HG03378 (cell line): Measurements from ENCODE around the gene AIM2.
"Not testable (repeated sequence)": the region's sequence is repeated elsewhere in the genome, so short reads cannot be mapped to it uniquely, and the experiment has no call there.

Source experiments
- ATAC-seq: cut with Tn5 transposase; IDR thresholded peaks from one replicate; pipeline ENCODE4 v1.9.1; 2021; ENCODE audit warnings: mild to moderate bottlenecking, moderate library complexity; ENCODE audit not compliant: unreplicated experiment

AIM2 gene, protein sequence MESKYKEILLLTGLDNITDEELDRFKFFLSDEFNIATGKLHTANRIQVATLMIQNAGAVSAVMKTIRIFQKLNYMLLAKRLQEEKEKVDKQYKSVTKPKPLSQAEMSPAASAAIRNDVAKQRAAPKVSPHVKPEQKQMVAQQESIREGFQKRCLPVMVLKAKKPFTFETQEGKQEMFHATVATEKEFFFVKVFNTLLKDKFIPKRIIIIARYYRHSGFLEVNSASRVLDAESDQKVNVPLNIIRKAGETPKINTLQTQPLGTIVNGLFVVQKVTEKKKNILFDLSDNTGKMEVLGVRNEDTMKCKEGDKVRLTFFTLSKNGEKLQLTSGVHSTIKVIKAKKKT

DNA sequence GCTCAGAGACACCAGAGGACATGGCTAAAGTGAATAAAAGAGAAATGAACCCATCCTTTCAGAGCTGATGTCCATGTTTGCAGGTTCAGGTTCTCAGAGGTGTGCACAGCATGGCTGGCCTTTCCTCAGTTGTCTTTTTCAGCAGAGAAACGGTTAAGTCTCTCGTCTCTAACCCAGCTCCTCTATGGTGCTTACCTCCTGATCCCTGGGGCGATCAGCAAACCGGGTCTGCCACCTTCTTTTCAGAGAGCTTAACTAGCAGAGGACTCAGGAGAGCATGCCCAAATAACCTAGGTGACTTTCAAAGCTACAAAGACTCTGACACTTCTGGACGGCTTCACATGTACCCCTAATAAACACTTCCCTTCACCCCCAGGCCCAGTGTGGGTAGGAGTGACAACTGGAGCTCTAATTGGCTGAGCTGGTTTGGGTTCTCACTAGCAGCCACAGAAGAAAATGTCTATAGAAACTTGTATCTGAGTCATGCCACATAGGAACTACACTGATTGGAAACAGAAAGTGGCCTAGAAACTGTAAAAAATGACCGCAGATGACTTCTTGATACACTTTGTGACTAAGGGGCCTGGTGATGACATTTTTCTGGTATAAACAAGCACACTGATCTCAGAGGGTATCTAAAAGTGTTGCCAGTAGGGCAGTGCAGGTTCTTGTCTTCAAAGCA lies at the start of gene AIM2:
AIM2 (minus strand) TSS at position 329 of the 682 bp plus-strand sequence. CDS start 3,267 bp downstream, outside the sequence.
- peak; percentile 82 for ATAC-seq

DNA sequence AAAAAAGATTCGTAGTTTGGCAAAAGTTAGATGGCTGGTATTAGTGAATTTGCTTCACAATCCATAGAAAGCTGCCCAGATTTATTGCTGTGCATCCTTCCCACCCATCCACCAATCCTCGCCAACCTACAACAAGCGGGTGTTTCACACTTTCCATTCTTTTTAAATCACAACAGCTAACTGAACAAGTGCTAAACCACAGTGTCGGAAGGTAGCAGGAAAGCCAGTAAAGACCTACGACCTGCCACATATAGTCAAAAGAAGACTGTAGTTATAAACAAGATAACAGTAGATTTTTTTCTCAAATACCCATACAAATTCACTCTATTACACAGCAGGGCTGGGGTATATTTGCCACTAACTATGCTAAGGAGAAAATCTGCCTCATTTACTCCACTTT lies 47.0 kb upstream of the AIM2 start:
- ATAC-seq, result no peak

DNA sequence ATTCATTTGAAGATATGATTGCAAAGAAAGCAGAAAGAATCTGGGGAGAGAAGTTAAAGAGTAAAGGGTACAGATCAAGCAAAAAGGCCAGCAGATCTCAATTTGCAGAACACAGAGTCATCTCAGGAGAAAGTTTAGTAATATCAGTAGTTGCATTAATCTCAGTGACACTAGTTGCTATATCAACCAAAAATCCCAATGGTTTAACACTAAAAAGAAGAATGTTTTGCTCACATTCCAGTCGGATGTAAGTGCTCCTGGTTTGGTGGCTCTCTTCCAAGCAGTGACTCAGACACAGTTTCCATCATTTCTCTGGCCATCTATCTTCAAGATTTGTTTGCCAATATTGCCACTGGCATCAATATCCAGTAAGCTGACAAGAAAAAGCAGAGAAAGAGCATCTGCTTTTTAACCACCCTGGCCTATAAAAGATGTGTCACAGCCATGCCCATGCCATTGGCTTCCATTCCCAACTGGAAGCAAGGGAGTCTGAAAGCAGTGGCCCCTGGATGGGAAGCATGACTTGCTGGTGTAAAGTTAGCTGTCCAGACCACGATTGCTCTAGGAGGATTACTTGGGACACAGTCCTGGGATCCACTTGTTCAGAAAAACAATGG lies 45.5 kb upstream of the AIM2 start:
- ATAC-seq, result peak; percentile 93

DNA sequence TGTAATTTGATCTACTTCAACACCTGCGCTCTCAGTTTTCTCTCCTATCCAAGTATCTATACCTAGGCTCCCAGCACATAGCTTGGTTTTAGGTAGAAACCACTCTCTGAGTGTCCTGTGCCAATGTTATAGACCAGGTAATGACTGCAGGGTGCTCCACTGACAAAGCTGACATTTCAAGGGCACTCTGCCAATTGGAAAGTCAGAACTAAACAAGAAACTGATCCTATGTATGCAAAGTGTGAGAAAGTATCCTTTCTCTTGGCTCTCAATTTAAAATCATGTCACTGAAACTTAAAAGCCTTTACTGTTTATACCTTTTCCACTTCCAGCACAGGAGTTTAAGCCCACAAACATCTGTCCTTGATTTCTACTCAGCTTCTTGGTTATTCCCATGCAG lies 45.0 kb upstream of the AIM2 start:
- peak; percentile 48 for ATAC-seq

DNA sequence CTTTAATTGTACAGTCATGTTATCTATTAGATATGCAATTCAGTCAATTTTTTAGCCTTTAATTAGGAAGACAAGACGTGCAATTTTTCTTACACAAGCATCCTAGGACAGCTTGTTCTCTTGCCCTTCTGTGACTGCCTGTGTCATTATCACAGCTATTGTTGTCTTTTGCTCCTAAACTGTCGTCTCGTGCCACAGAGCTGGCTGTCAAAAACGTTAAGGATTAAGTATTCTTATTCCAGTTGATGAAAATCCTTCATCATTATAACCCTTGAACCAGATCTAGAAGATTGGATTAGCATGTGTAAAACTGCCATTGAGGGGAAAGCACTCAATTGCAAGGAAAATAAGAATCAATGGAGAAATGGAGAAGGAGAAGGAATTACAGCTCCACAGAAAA lies 43.8 kb upstream of the AIM2 start:
- no peak for ATAC-seq

DNA sequence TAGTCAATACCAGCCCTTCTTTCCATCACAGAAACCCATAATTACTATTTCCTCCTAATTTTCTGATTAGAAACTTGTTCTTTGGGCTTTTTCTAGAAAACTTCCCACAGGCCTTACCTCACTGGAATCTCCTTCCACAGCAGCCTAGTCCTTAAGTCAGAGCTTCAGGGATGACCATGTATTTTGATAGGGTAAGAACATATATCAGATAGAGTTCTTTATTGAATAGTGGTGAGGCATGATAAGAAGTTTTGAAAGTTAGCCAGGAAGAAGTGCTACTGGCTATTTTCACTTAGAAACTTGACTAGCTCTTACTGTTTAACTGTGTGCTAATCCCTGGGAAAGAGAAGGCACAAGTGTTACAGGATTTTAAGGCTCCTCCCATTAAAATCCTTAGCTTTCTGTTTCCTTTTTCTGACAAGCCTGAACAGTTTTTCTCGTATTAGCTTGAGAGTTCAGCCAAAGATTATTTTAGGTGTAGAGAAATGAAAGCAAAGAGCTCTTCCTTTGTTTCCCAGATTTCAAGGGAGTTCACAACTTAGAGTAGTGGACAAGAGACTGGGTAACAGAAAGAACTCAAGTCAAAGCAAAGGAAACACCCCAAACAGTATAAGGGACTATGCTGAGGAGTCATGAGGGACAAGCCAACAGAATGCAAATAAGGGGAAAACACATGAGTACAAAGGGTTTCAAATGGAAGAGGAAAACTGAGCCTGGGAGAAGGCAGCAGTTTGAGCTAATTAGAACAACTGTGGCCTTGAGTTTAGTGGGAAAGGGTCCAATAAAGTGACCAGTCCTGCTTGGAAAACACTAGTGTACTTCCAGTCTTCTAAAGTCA lies 37.2 kb upstream of the AIM2 start:
- ATAC-seq, result no peak

DNA sequence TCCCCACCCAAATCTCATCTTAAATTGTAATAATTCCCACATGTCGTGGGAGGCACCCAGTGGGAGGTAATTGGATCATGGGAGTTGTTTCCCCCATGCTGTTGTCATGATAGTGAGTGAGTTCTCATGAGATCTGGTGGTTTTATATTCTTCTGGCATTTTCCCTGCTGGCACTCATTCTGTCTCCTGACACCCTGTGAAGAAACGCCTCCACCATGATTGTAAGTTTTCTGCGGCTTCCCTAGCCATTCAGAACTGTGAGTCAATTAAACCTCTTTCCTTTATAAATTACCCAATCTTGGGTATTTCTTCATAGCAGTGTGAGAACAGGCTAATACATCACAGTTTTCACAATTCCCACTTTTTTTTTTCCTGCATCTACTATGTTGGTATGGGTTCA lies 26.5 kb upstream of the AIM2 start:
- not testable (repeated sequence) for ATAC-seq

DNA sequence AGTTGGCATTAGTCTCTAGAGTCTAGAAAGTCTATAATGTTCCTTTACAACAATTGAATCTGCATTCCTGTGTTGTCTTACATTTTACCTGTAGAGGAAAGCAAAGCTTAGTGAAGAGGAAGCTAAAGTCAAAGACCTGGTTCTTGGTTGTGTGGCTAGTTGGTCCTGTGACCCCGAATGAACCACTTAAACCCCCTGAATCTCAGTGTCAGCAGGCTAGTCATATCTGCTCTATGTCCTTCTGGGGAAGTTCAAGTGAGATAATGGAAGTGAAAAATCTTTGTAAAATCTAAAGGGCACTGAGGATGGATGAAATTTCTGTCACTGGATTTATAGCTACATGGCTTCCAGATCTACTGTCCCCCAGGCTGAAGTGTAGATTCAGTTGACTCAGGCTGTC lies 24.0 kb upstream of the AIM2 start:
- ATAC-seq, result no peak

DNA sequence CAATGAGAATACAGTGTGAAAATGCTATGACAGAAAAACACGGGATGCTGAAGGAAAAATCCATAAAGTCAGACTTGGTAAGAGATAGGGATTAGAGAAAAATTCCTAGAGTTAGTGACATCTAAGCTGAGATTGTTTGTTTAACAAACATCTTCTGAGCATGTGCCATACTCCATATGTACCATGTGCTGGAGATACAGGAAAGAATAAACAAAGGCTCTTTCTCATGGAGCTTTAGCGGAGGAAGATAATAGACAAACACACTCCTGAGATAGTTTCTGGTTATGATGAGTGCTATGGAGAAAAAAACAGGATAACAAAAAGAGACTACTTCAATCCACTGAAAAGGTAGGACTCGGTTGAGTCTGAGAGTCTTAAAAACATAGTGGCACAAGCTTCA lies 22.0 kb upstream of the AIM2 start:
- ATAC-seq, result no peak

DNA sequence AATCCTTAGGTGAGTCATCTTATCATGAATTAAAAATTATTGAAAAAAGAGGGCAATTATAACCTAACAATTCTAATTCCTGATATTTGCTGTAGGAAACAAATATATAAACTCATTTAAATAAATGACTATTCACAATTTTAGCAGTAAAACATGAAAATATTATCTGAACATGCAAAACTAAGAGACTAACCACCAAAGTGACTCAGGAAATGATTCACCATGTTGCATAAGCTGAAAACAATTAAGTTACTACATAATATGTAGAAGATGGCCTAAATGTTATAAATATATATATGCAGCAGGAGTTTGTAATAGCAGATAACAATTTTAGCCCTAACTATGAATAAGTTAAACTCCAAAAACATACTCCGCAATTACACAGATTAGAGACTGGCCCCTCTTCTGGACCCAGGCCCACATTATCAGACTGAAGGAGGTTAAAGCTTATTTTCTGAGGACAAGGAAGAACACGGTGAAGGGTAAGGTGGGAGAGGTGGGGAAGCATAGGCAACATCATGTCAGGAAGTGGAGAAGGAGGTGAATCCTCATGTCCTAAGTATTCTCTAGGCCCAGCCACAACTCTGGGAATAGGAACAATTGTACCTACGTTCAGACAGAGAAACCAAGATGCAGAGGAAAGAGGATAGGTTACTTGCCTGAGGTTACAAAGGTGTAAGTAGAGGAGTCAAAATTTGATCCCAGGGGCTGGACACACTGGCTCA lies 15.6 kb upstream of the AIM2 start:
- ATAC-seq, result no peak

DNA sequence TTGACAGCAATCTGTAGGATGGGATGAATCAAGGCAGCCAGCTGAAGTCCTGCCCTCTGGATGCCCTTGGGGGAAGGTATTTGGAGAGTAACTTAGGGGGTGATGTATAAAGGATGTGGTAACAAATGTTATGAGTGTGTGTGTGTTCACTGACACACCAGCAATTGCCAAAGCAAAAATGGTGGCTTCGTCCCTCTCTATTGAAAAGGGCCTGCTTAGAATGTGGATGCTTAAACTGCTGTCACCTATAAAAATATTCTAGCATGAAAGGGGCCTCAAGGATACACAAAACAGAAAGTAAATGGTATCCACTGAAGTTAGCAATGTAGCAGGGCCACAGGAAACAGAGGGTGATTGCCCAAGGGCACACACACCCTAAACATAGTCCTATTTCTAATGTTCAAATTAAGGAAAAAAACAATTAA lies 15.1 kb upstream of the AIM2 start:
- ATAC-seq, result no peak

DNA sequence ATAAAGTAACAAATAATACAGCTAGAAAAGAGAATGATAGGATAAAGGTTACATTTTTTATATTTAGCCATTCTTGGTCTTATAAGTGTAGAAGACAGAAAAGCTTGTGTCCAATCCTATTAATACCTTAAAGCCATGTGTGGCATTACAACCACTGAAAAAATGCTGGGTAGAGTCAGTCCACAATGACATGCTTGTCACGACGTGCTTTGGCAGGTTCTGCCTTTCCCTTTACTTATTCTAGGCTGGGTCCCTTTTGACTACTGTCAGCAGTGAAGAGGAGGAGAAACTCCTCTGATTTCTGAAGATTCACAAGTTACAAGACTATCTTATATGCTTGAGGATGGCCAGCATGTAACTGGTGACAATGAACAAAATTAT lies 14.6 kb upstream of the AIM2 start:
- no peak for ATAC-seq

DNA sequence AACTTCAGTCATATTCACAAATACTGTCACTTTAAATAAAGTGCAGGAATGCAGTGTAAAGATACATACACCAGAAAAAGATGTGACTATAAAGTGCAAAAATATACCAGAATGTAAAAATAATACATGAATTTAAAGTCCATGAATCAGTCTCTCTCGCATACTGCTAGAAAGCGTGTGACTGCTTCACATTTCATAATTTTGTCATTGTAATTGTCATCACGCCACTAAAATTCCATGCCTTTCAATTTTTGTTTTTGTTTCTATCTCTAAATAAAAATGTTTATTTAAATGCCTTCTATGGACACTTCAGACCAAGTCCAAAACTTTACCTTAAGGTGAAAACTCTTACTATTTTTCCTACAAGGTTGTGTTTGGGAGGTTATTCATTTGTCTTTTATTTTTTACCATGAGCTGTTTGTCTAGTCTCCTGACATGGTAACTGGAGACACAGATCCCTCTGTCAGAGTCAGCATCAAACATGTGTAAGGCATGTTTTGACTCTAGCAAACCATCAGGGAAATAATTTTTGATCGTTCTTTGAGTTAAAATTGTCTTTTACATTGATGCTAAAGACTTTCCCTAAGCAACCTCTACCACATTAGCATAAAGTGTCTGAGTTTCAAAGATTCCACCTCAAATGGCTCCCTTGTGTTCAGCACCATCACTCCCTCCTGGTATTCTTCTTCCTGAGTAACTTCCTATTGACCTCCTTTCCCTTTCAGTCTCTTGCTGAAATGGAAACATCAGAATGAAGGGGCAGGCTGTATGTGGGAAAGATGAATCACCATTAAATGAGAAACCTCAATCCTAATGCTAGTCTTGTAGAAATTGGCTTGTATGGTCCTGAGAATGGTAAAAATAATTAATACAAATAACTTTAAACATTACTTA lies 14.0 kb upstream of the AIM2 start:
- no peak for ATAC-seq

DNA sequence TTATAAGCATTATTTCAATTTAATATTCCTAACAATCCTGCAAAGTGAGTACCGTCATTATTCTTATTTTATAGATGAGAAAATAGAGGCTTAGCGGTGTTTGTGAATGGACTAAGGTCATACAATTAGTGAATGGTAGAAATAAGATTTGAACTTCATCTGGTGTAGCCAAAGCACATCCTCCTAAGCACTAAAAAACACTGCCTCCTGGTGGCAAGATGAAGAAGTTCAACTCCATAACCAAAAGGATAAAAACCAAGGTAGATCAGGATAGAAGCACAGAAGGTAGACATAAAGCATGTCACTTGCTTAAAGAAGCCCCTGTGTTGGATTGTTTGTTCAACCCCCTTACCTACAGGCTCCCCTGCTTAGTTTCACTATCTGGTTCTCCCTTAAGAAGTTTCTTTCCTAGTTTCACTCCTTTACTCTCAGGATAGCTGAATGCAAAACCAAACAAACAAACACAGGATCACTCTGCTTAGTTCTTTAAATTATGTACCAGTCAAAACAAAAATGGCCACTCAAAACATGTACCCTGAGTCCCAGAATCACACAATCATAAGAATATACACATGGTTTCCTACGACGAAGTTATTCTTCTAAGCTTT lies 12.7 kb upstream of the AIM2 start:
- no peak for ATAC-seq

DNA sequence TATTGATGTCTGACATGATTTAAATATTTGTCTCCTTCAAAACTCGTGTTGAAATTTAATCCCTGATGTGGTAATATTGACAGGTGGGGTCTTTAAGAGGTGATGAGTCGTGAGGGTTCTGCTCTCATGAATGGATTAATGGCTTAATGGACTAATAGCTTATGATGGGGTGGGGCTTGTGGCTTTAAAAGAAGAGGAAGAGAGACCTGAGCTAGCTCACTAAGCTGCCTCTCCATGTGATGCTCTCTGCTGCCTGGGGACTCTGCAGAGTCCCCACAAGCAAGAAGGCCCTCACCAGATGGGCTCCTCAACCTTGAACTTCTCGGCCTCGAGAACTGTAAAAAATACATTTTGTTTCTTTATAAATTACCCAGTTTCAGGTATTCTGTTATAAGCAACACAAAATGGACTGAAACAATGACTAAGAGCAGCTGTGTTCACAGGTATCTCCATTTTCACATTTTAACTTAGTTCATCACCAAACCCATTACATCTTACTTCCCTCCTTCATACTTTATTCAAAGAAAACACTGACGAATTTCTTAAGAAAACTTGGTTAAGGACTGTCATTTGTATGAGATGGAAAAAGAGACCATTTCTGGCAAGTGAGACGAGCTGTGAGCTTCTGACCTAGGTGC lies 12.1 kb upstream of the AIM2 start:
- ATAC-seq, result no peak

DNA sequence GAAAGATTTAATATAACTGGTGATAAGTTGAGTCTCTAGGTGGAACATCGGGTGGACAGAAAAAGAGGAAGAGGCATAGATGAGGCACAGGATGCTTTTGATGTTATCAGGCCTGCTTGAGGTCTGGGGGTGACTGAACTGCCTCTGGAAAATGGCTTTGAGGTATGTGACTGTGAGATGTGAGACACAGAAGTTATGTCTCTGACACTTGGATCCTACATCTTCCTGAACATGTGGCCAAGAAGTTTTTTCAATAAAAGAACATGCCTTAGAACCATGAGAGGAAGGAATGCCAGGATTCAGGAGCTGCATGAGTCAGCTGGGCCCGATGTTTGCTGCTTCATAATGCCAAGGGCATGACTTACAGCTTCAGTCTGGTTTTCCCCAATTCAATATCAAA lies 11.5 kb upstream of the AIM2 start:
- ATAC-seq, result no peak

DNA sequence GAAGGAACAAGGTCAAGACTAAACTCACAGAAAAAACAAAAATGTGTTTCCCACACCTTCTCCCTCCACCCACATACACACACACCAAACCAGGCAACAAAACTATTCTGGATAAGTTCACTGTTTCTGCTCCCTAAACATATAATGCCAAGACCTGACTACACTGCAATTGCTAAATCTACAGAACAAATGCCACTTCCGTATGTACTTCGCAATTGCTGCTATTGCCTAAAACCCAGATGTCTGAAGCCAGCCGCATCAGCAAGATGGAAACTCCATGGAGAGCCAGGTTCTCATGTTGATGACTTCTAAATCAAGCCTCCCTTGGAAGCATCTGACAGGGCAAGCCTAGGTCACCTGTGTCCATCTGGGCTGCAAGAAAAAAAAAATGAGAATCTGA lies 8.3 kb upstream of the AIM2 start:
- no peak for ATAC-seq

DNA sequence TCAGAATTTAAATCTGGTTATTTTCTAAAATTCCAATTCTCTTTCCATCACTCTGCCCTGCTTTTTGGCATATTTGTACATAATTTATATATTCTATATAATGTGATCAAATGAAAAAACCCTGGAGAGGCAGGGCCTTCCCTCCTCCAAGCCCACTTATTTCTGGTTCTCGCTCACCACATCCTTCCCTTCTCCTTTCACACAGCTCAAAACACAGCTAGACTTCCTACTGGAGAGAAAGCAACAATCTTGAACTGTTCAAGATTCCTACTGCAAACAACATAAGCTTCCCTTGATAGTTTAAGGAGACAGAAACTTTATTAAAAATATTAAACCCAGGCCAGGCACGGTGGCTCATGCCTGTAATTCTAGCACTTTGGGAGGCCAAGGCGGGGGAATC lies 7.6 kb upstream of the AIM2 start:
- ATAC-seq, result no peak

DNA sequence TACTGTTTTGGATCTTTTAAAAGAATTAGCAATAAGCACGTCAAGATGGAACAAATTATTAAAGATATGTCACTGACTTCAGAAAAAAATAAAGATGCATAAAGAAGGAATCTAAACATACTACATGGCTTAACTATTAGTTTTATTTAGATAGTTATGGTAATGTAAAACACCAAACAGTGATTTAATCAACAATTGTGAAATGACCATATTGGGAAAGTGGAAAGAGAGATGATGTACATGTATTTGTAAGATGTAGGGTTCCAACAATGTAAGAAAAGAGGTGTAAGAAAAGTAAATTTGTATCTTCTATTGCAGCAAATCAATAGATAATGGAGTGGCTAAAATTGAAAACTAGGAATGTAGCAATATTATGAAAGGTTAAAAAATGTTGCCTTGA lies 6.4 kb upstream of the AIM2 start:
- no peak for ATAC-seq
